Stimulated activated CD4-positive, alpha-beta T cell treated with anti-CD3 and anti-CD28 coated beads, Interleukin-15, amount 100 ng/mL, for 24 hours (primary cell): ENCODE results near the gene CDAN1.

Experiments
- DNase-seq: peaks from one replicate; pipeline ENCODE4 v3.0.0-alpha.2; 2020

Gene CDAN1

GRCh38 chr15:42704492-42704926 lies 32.4 kb downstream of the CDAN1 start:
- peak; percentile 70 for DNase-seq

DNA sequence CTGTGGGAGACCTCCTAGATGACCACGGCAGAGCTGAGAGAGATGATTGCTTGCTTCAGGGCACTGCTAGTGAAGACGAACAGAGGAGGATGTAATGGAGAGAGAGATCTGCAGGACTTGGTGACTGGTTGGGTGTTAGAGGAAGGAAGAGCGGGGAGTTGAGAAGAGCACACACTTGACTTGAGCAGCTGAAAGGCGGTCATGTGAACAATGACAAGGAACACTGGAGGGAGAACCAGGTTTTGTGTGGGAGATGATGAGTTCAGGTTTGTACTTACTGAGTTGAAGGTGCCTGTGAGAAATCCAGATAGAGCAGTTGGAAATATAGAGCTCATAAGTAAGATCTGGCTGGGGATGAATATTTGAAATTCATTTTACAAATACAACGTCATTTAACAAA lies 40.3 kb downstream of the CDAN1 start:
- no peak for DNase-seq

- DNase-seq = no peak
Measured at GRCh38 chr15:42695527-42696071, 41.3 kb downstream of the CDAN1 start.

DNA sequence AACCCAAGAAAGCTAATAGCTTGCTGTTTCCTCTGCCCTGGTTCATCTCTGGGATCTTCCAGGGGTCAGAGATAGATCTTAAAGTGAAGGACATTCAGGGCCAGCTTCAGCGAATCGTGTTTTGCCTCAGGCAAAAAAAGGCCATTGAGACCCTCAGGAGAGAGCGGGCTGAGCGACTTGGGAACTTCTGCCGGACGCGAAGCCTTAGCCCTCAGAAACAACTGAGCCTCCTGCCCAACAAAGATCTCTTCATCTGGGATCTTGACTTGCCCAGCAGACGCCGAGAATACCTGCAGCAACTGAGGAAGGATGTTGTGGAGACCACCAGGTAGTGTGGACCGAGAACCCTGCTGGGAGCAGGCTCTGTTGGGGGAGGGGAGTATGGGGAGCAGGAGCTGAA lies 42.5 kb downstream of the CDAN1 start:
- no peak for DNase-seq

- DNase-seq = no peak
Measured at GRCh38 chr15:42693942-42694341, 43.0 kb downstream of the CDAN1 start.

DNA sequence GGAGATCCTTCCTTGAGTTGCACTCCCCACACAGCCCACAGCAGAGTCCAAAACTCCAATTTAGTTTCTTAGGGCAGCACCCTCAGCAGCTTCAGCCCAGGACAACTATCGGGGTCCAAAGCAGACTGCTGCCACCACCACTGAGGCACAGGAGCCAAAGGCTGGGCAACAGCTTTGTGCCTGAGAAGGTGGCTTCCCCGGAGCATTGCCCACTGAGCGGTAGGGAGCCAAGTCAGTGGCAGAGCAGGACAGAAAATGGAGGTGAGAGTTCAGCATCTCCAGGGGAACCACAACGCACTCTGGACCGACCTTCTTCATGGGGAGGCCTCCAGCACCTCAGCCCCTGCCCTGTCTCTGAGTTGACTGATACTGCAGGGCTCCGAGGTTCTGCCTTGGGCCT lies 43.4 kb downstream of the CDAN1 start:
- DNase-seq = no peak

- DNase-seq = no peak
Measured at GRCh38 chr15:42692997-42693396, 43.9 kb downstream of the CDAN1 start.

DNA sequence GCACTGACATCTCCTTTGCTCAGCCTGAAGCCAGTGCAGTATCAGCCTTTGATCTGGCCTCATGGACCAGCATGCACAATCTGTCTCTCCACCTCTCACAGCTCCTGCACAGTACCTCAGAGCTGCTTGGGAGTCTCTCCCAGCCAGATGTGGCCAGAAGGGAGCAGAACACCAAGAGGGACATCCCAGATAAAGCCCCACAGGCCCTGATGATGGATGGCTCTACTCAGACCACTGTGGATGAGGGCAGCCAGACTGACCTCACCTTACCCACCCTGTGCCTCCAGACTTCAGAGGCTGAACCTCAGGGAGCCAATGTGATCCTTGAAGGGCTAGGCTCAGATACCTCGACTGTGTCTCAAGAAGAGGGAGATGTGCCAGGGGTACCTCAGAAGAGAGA lies 44.4 kb downstream of the CDAN1 start:
- DNase-seq = no peak

DNA sequence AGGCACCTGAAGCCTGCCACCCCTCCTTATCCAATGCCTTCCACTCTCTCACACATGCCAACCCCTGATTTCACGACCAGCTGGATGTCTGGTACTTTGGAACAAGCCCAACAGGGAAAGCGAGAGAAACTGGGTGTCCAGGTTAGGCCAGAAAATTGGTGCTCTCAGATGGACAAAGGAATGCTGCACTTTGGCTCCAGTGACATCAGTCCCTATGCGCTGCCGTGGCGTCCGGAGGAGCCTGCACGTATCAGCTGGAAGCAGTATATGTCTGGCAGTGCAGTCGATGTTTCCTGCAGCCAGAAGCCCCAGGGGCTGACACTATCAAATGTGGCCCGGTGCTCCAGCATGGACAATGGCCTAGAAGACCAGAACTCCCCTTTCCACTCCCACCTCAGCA lies 45.2 kb downstream of the CDAN1 start:
- no peak for DNase-seq

GRCh38 chr15:42691308-42691707 lies 45.6 kb downstream of the CDAN1 start:
- DNase-seq = peak; percentile 8

DNA sequence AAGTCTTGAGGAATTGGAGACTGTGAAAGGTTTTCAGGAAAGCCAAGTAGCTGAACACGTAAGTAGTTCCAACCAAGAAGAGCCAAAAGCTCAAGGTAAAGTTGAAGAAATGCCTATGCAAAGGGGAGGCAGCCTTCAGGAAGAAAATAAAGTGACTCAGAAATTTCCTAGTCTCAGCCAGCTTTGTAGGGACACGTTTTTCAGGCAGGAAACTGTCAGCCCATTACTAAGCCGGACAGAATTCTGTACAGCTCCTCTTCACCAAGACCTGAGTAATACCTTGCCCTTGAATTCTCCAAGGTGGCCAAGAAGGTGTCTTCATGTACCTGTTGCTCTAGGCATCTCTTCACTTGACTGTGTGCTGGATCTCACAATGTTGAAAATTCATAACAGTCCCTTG lies 48.6 kb downstream of the CDAN1 start:
- no peak for DNase-seq

DNA sequence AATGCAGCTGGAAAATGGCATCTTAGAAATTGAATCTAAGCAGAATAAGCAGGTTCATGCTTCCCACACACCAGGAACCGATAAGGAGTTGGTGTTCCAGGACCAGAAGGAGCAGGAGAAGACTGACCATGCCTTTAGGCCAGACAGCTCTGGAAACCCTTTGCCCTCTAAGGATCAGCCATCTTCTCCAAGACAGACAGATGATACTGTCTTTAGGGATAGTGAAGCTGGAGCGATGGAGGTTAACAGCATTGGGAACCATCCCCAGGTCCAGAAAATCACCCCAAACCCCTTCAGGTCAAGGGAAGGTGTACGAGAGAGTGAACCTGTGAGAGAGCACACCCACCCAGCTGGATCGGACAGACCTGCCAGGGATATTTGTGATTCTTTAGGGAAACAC lies 49.2 kb downstream of the CDAN1 start:
- no peak for DNase-seq

GRCh38 chr15:42686281-42686680 lies 50.6 kb downstream of the CDAN1 start:
- DNase-seq = no peak

GRCh38 chr15:42681119-42681518 lies 55.8 kb downstream of the CDAN1 start:
- no peak for DNase-seq

DNA sequence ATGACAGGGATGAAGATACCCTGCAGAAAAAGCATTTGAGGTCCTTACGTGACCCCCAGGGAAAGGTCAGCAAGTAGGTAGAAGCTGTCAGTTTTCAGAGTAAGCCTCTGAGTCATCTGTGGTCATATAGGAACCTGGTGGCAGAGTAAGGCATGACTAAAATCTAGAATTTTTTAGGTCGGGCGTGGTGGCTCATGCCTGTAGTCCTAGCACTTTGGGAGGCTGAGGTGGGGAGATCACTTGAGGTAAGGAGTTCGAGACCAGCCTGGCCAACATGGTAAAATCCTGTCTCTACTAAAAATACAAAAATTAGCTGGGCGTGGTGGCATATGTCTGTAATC lies 56.8 kb downstream of the CDAN1 start:
- DNase-seq = peak; percentile 70

DNA sequence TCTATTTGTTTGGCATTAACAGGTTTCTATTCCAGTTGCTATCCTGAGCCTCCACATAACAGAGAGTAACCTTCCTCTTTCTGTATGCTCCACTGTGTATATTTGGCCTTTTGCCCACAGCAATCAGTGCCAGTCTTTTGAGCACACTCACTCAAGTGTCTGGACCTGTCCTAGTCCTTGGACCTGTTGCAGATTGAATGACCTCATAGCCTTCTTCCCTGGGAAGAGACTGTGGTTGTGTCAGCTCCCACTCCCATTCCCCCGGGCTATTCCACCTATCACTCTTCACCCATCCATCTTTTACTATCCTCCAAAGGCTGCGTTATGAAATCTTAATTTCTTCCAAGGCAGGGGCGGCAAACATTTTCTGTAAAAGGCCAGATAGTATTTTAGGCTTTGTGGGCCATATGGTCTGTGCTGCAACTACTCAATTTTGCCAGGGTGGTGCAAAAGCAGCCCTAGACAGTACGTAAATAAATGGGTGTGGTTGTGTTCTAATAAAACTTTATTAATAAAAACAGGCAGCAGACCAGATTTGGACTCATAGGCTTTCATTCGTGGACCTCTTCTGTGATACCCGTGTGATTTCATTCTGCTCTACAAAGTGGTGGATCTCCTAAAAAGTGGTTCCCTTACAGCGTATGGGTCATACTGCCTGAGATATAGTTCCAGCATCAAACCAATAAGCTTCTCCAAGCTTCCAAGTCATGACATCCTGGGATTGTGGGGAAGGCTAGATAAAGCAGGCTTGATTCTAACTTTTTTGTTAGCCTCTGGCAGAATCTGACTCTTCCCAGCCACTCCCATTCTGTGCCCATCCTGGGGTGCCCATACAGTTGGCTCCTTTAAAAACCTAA lies 57.4 kb downstream of the CDAN1 start:
- DNase-seq = no peak

GRCh38 chr15:42675021-42675420 lies 61.9 kb downstream of the CDAN1 start:
- DNase-seq = no peak

GRCh38 chr15:42674472-42674871 lies 62.5 kb downstream of the CDAN1 start:
- no peak for DNase-seq
